Forelimb muscle (tissue), 1 donor: Measurements from ENCODE around the gene ANKS6. TPM values are rescaled to one million over a fixed set of nuclear protein-coding genes. Genes with fewer than 3 reads are reported as not detected.
A peak's percentile ranks its signal among the peaks of the same experiment; 100 is the strongest.

Experiments used
- DNase-seq: peaks from one replicate; pipeline ENCODE4 v3.0.0-alpha.2; 2013; ENCODE audit warnings: low read depth
- polyA plus RNA-seq: library from polyadenylated mRNA; unstranded; fragments of 120-200 nt; gene quantifications from one replicate; pipeline ENCODE4 v1.2.1, GENCODE V29; 2013; ENCODE audit not compliant: insufficient read length

The ANKS6 gene
- polyA plus RNA-seq, 1 donor: 13.1 TPM

DNA sequence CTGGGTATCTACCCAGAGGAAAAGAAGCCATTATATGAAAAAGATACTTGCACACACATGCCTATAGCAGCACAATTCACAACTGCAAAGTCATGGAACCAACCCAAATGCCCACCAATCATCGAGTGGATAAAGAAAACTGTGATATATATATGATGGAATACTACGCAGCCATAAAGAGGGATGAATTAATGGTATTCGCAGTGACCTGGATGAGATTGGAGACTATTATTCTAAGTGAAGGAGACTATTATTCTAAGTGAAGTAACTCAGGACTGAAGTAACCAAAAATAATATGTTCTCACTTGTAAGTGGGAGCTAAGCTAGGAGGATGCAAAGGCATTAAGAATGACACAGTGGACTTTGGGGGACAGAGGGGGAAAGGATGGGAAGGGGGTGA, 57.6 kb downstream of the ANKS6 start:
- DNase-seq: no peak

DNA sequence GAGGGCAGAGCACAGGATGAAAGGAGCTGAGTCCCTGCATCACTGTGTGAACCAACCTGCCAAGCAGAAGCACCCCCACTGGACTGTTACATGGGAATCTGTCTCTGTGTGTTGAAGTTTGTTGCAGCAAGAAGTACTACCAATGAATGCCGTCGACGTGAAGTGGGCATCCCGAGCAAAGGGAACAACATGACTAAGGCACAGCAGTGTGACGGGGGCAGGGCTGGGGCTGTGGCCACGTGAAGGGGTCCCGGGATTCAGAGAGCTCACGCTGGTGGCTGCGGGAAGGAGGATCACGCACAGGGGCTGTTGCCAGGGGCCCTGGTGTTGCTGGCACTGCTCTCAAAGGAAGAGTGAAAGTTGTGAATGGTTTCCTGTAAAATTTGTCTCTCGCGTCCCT, 60.1 kb downstream of the ANKS6 start:
- no peak for DNase-seq

DNA sequence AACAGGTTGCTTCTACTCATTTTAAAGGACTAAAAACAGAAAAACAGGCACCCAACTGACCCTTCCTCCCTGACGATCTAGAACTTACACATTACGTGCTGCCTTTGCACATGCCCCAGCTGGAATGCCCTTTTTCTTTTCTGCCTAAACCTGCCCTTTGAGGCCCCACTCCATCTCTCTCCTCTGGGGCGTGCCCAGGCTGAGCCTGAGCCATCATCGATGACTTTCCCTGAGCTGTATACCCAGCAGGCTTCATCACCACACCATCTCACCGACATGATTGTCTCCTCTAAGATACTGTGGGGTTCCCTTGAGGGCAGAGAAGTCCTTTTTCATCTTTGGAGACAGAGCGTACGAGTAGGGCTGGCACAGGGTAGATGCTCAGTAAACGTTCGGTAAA, 63.6 kb downstream of the ANKS6 start:
- DNase-seq: no peak

DNA sequence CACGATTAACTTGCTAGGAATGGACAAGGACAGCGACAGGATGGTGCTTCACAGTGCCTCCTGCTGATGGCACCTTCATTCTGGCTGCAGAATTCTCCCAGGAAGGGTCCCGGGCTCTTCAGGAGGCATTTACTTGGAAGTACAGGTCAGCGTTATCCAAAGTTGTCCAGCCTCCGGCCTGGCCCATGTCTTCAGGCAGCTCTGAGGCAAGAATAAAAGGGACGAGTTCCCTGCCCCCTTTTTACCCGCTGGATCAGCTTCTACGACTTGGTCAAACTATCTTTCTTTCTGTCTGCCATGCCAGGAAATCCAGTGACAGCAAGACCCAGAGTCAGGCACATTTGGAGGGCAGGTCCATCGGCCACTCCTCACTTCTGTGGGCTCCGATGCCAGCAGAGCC, 64.3 kb downstream of the ANKS6 start:
- no peak for DNase-seq

DNA sequence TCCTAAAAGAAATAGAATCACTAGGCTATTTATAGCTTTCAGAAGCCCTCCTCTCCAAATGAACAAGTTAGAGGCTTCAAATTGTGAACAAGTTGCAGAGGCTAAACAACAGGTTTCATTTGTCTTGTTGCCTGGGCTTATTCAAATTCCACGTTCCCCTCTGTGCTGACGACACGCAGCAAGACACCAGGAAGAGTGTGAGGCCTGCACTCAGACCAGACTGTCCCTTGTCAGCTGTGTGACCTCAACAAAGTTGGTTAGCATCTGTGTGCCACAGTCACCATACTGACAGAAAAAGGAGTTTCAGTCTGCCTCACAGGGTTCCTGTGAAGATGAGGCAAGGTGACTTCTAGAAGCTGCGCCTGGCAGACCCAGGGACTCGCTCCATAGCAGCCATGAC, 65.5 kb downstream of the ANKS6 start:
- no peak for DNase-seq

DNA sequence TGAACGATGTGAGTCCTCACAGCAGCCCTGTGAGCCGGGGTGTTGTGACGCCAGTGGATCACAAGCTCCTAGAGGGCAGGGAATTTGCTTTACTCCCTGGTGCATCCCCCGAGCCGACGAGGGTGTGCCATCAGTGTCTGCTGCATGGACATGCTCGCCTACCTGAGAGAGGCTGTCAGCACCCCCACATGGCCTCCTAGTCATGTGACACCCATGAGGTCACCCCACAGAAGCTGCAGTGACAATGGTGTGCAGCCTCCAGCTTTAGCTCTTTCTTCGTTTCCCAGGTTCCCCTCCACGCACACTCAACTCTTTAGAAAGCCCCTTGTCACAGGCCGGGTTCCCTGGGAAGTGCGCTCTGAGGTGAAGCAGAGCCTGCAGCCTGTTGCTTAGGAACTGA, 67.9 kb downstream of the ANKS6 start:
- no peak for DNase-seq

DNA sequence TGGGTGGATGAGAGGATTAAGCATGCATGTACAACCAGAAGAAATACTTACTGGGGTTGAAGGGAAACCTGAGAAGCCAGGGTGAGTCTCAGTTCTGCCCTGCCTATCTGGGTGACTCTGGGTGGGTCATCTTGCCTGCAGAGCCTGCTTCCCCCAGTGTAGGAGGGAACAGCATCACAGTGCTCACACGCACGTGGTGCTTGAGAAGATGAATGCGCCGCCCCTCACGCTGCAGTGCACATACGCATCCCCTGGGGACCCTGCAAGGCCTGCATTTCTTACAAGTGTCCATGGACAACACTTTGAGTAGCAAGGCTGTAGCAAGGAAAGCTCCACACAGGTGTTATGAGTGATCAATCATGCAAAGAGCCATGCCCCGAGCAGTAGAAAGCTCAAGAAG, 68.9 kb downstream of the ANKS6 start:
- no peak for DNase-seq

DNA sequence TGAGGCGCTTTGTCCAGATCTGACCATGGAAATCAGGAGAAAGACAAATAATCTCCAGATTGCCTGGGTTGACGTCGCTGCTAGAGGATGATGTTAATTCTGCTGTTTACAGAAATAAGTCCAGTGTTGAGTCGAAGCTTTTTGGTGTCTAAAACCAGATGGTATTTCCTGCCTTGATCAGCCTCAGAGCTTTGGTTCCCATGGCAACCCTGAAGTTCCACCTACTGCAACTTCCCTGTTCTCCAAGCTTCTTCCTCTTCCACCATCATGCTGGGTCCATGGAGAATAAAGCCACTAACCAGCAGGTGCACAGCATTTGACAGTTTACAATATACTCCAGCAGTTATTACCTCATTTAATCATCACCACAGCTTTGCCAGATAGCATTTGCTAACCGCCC, 69.6 kb downstream of the ANKS6 start:
- DNase-seq: peak; percentile 20

DNA sequence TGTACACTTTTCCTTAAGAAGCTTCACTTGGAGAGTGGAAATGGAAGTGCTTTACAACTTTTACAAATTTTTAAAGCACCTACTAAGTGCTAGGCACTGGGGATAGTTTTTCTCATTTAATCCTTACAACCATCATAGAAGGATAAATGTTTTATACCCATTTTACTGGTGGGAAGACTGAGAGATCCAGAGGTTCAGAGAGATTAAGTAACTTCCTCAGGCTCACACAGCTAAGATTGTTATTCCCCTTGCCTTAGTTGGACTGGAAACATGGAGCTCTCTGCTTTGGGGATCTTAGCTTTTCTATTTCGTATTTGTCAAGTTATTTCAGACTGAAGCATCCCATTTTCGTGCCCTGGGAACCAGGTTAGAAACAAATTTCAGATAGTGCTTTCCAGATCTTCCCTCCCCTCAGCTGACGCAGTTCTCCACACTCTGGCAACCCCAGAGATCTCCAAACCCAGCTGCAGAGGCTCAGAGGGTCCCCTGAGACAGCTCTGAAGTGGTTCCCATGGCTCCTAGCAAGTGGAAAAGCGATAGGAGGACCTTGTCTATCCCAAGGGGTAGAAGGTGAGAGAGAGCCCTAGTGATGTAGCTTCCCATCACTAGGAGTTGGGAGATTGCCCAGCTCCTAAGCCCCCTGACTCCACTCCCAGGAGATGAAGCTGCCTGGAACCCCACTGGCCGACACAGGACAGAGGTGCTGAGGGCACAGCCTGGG, 71.4 kb downstream of the ANKS6 start:
- DNase-seq: no peak

DNA sequence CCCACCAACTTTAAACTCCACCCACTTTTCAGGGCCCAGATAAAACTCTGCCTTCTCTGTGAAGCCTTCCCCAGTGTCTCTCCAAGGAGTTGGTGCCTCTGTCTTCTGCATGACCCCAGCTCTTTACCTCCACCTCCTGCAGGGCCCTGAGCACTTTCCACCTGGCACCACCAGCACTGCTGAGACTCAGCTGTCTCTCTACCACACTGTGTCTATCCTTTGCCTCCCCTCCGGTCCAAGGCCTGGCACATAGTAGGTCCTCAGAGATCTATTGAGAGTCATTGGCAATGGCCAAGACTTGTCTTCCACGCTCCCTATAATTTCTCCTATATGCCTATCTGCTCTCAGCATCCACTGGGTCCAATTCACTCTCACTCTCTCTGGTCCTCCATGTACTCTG, 74.7 kb downstream of the ANKS6 start:
- DNase-seq: no peak

DNA sequence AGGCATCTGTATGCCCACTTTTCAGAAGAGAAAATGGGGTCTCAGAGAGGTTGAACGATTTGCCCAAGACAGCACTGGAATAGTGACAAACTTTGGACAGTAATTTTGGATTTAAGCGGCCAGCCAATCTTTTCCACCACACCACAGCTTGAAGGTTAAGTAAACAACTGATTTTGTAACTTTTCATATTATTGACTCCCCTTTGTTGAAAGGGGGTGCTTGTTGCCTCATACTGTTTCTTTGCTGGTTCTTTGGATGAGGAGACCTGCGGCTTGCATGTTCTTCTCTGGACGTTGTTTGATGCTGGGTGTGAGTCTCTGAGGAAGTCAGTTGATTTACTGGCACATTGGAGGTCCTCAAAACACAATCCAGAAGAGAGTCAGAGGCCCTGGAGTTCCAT, 76.0 kb downstream of the ANKS6 start:
- DNase-seq: no peak

DNA sequence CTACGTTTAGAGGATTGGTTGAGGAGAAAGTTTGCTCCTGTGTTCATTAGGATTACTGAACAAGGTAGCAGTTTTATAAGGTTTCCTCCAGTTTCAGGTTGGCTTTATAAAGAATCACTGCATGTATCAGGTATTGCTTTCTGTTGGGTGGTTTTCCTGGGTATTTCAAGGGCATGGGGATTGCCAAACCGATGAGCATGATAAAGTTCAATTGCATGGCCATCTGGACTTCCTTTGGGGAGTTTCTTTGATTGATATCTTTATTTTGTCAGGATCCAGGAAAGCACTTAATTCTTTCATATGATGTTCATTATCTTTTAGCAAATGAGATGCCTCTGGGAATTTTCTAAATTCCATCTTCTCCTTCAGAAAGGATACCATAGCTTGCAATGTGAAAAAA, 77.3 kb downstream of the ANKS6 start:
- DNase-seq: no peak

DNA sequence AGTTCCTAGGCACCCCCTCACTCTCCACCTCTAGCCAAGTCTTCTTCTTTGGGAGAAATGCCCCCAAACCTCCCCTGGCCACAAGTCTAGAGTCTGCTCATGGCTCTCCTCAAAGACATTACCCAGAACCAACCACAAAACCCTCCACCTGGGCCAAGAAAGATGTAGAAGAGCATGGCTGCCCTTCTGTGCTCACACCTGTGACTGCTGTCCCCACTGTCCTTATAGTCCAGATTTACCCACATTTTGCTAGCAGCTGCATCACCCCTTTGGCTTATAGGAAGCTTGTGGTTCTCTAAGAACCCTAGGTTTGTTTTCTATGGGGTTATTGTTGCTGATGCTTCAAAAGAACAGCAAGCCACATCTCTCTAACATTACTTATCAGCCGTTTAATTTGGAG, 81.5 kb downstream of the ANKS6 start:
- no peak for DNase-seq

DNA sequence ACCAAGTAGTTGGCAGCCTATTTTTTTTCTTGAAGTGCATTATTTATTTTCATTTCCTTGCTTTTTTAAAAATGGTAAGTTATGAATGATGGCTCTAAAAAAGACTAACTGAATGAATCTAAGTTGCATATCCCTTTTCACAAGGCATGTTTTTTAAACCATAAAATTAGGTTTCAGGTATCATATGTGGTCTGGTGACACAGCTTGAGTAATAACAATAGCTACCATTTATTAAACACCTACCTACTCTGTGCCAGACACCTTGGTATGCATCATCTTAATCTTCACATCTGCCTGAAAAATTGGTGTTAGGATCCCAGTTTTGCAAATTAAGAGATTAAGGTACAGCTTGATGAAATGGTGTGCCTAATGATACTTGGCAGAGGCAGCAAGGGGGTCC, 83.4 kb downstream of the ANKS6 start:
- DNase-seq: no peak

DNA sequence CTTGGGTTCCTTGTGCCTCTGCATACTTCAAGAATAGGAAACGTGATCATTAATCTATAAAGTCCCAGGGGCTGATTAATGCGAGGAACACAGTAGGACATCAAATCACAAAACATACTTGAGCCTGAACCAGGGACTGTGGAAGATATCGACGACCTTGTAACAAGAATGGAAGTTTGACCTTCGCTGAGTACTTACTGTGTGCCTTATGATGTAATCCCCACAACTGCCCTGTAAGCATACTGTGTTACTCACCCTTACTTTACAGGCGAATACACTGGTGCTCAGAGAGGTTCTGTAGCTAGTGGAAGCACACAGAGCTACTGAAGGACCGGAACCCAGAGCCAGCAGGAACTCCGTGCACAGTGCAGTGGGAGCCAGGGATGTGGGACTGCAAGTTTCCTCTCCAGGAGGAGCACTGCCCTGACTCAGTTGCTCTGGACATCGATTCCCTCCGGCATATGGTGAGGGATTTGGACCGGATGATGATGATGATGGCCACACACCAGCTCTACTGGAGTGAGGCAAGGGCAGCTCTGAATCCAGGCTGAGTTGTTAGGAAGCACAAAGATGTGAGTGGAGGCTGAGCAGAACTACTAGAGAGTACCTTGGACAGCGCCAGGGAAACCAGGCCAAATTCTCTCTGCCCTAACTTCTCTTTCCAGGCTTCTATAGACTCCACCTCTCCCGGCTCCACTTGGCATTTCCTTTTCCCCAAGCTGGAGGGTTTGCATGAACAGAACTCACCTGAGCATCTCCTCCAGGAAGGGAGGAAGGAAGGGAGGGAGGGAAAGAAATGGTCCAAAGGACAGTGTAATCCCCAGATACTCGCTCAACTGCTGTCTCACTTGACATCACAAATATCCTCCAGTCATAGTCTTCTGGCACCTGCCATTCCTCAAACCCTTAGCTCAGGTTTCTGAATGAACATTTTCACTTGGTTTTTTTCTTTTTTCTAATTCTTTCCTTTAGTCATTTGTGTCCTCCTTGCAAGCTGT, 86.1 kb downstream of the ANKS6 start:
- peak; percentile 38 for DNase-seq

DNA sequence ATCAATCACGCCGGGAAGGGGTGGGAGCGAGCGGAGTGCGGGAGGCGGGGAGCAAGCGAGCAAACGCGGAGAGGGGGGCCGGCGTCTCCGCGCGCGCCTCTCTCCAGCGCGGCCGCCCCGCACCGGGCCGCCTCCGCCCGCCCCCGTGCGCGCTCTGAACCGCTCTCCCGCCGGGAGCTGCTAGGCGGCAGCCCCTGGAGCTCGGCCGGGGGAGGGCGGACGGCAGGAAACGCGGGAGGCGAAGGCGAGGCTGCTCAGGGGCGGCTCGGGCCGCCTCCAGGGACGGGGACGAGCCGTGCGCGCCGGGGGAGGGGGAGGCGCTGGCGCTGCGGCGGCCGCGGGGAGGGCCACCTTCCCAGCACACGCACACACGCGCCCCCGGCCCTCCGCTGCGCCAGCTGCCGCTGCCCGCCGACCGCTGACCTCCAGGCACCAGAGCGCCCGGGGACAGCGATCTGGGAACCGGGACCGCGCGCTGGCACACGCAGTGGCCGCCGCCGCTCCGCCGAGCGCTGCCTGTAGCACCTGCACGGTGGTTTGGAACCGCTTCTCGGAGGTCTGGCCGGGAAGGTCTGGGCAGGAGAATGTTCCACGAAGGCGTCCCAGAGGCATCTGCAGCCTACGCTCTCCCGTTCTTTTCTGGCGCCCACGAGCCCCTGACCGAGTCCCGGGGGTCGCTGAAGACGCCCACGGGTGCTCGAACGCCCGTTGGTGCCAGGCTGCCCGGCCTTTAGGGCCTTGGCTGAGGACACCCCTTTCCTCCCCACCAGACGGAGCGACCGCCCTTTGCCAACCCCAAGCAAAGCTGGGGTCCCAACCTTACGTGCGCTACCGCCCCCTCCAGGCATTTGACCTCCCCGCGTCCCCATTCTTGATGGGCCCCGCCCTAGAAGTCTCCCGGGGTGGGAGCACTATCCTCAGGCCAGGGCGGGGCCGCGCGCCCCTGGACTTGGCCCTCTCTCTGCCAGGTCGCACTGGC, 87.1 kb downstream of the ANKS6 start, which contains the start of gene GABBR2:
GABBR2 (minus strand) TSS at position 3 of the 979 bp plus-strand sequence. CDS start 198 bp downstream, outside the sequence.
- DNase-seq: no peak

DNA sequence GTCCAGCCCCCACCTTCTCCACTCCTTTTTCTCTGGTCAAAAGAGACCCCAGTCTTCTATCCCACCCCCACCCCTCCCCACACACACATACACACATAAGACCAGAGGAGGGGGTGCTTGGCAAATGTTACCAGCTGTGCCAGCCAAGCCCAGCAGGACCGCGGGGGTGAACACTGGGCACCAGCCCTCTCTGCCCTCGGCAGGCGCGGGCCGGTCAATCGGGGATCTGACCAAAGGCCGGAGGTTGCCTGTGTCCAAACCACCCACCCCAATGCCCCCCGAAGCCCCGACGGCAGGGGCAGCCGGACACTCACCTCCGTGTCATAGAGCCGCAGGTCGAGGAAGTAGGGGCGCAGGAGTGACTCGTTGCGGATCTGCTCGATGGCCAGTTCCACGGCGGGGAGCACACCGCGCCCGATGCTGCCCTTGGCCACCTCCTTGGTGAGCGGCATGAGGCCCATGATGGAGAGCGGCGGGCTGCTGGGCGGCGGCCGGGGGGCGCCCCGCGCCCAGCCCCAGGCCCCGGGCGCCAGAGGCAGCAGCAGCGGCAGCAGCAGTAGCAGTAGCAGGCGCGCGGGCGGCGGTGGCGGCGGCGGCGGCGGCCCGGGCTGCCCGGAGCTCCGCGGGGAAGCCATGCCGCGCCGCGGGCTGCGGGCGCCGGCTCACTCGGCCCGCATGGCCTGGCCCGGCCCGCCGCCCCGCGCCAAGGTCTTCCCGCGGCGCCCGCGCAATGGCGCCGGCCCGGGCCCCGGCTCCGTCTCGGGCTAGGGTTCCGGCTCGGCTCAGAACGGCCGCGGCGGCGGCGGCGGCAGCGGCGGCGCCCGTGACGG, 88.0 kb downstream of the ANKS6 start:
- DNase-seq: no peak

DNA sequence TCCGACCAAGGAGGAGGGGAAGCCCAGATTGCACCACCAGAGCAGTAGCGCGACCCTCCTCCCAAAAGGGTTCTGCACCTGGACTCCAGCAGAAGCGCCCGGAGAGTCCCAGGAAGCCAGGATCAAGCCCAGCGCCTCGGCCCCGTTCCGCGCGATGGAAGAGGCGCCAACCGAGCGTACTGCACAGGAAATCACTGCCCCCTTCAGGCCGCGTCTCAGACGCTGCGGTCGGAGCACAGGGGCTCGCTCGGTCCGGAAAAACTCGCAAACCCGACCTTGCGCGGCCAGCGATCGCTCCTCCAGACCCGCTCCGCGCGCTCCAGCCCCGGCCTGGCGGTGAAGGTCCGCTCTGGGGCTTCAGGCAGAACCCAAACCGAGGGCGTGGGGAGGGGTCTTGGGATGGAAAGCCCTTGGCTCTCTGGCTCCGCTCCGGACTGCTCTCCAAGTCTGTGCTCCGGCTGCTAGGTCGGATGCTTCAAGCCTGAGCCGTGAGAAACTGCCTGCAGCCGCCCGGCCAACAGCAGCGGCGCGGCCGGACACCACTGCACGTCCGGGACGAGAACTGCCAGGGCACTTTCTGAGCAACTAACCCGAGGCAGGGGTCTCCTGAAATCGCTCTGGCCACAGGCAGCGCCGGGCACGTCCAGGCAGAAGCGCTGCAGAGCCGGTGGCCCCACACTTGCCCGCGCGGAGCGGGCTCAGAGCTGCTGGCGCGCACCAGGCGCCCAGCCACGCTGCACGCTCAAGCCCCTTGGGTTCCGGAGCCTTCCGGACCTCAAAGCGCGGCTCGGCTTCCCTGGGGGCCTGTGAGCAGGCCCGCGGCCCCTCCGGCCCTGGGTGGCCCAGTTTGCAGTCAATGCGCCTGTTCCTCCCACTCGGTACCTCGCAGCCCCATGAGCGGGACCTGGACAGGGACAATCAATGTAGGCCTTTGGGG, 88.9 kb downstream of the ANKS6 start:
- DNase-seq: peak; percentile 25

DNA sequence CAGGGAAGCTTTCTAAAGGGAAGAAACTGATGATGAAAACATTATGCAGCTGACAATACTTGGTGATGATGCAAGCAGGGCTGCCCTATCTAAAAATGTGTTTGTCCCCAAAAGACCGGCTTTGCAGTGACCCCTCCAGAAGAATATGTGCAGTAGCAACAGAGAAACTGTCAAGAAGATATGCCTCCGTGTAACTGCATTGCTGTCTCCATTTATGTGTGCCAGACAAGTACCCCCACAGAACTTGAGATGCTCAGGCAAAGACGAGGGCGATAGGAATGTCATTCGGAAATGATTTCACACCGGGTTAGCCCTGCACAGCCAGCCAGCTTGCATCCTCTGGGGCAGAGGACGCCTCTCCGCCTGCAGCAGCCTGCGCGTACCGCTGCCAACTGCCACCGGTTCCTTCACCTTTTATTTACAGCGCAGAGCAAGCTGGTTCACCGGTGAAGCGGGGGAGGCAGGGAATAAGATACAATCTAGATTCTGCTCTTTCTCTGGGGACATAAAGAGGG, 89.6 kb downstream of the ANKS6 start:
- no peak for DNase-seq
